HG02885 (cell line): Measurements from ENCODE around the gene DHX32.
A peak's percentile ranks its signal among the peaks of the same experiment; 100 is the strongest.

Experiments used
- ATAC-seq: cut with Tn5 transposase; IDR thresholded peaks from one replicate; pipeline ENCODE4 v1.9.1; 2021; ENCODE audit warnings: mild to moderate bottlenecking; ENCODE audit not compliant: unreplicated experiment, poor library complexity

Gene DHX32

DNA sequence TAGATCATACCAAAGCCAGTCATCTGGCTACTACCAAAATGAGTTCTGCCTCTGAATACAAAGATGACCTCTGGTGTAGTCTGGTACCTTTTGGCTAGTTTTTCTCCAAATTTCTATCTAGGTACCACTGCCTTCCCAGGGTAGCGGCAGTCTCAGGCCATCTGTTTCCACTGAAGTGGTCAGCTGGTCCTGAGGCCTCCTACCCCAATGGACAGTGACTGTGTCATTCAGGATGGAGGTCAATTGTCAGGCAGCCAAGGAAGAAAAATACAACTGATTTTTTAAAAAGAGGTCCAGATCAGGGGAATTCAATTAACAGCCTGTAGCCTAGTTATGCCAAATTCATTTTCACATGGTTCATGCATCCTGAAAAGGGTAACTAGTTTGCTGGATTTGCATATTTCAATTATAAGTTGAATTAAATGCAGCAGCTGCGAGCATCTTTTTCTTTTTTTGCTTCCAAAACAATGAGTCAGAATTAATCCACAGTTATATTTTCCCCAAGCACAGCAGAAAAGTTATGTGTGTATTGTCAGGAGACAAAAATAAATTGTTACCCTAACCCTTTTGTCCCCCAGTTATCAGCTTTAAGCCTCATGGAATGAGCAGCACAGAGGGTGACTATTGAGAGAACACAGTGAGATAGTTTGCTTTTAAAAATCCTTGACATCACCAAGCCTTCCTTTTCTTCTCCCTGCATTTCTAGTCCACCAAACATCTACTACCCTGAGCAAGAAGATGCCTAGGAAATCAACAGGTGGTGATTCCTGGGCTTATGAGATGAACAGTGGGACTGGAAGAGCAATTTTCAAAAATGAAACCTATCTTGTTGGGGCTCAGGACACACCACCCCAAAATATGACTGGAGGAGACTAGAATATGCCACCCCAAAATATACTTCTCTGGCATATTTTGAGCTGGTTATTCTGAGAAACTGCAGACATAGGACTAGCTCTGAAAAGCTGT is 30.0 kb downstream of the DHX32 start:
- ATAC-seq: no peak

GRCh38 chr10:125849448-125849847 is 31.6 kb downstream of the DHX32 start:
- no peak for ATAC-seq

DNA sequence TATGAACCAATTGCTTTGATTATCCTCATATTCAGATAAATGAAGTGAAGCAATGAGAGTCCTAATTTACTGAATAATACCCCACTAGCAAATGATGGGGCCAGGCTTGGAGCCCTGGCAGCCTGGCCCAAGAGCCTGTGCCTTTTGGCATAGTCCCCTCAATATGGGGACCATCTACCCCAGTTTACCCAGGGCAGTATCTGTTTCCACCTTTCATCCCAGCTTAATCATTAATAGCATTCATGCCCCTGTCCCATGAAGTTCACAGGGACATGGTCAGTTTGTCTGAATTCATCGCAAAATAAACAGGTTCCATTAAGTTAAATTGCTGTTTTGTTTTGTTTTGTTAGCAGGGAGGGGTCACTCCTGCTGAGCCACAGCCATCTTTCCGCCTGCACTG is 32.2 kb downstream of the DHX32 start:
- ATAC-seq: no peak

DNA sequence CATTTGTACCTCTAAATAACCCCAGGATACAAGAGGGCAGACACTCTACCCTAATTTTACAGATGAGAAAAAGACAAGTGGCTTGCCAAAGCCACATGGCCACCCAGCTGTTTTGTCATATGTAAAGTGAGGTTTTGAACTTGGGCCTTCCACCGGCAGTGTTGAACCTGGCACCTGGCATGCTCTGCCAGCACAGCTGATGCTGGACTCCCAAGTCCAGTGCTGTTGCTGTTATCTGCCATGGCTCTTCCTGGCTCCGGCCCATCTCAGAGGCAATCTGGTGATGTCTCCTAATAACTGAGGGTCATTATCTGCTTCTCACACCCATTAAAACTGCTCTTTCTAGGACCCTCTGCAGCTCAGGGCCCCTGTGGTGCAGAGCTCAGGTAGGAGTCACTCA is 32.7 kb downstream of the DHX32 start:
- ATAC-seq: no peak

DNA sequence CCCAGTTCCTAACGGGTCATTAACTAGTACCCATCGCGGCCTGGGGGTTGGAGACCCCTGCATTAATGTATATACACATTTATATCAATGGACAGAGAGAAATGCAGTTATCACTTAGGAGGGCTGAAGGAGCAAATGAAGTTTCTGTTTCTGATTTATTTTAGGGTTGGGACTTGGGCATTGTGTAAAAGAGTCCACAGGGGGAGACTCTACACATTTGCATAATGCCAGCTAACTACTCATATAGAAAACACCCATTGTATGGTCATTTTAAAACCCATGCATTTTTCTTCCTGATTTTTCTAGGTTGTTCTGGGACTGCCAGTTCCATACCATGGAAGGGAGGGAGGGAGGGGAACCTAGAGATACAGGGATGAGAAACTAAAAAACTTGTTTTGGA is 34.2 kb downstream of the DHX32 start:
- no peak for ATAC-seq

- ATAC-seq: no peak
Observed at GRCh38 chr10:125845617-125846016, 35.5 kb downstream of the DHX32 start.

- no peak for ATAC-seq
Observed at GRCh38 chr10:125844751-125845221, 36.3 kb downstream of the DHX32 start.

DNA sequence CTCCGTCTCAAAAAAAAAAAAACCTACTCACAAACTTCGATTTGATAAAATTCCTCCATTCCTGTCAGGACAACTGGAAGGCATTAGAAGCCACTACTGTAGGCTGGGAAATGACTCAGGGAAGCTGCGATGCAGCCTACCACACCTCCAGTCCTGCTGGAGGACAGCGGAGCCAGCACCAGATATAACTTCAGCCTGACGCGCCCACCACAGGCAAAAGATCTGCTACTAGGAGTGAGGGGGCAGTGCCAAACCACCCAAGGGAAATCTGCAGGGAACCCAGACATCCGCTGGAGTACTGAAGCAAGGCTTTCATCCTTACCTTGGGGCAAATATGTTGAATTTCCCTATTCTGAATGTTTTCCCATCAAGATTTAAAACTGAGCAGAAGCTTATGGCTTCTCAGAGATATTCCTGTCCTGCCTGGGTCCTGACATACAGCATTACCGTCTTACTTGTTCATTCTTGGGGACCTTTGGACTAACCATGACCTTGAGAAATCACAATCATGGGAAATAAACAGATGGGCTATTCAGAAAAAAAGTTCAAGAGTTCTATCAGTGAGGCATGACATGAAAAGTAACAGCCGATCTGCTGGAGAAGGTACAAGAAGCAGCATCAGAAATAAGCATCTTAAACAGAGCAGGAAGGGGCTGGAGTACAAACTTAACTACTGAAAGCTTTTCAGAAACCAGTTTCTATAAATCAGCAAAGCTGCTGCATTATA is 37.3 kb downstream of the DHX32 start:
- no peak for ATAC-seq

GRCh38 chr10:125840955-125841354 is 40.1 kb downstream of the DHX32 start:
- ATAC-seq: no peak

DNA sequence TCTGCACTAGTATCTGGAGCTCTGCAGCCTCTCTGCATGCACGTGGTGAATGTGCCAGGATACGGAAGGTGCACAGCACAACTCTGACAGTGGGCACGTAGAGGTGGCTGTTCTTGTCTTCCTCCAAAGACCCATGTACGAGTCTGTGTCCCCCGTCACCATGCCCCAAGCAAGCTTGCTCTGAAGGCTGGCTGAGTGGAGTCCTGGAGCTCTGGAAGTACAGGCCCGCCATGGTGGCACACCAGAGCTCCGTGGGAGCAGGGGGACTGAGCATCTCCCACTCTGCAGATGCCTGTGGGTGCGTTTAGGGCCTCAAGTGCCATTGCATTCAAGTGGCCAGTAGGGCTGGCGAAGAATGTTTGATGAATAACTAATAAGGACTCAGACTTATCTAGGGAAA is 40.7 kb downstream of the DHX32 start:
- no peak for ATAC-seq

DNA sequence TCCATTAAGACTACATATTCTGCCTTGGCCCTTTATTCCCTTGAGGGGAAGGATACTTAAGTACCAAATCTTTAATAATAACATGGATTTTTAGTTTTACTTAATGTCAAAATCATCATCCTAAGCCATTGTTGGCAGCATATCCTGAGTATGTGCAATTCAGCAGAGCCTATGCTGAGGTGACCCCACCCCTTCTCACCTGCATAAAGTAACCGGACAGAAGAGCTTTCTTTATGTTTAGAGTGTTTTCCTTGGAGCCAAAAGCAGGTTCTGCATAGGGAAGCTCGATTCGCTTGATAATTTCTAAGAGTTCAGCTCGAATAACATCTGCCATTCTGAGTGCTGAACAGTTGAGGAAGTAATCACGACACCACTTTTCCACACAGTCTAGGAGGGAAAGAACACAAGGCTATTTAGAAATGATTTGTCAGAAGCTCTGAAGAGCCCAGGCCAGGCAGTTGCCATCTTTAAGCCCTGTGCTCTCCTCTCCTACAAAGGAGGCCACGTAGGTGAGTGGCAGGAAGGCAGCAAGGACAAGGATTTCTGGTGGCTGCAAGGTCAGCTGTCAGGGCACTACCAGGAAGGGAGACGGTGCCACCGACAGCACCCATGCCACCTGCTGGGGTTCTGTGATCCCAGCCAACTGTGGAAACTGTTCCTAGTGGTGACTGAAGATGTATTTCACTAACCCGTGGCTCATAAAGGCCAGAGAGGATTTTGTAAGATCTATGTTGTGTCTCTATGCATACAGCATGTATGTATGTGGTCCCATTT is 42.1 kb downstream of the DHX32 start:
- ATAC-seq: no peak

DNA sequence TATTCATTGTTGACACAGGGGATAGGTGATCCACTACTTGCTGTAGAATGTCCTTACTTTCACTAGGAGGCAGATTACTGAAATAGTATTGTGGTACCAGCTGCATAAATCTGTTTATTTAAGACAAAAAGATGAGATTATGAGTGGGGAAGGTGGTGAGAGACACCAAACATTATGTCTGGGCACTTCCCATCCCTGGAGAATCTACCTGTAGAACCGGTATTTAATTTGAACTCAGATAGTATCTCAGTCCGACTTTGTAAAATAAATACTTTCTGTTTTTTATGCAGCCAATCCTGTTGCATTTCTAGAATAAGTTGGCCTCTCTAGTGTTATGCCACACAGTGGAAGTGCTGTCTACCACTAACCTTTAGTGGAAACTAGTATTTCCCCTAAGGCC is 44.3 kb downstream of the DHX32 start:
- ATAC-seq: no peak

GRCh38 chr10:125828311-125828710 is 52.8 kb downstream of the DHX32 start:
- ATAC-seq: no peak

GRCh38 chr10:125827133-125827532 is 54.0 kb downstream of the DHX32 start:
- no peak for ATAC-seq

GRCh38 chr10:125824736-125825135 is 56.4 kb downstream of the DHX32 start:
- no peak for ATAC-seq

GRCh38 chr10:125823663-125824251 is 57.3 kb downstream of the DHX32 start:
- peak; percentile 1 for ATAC-seq

- ATAC-seq: peak; percentile 76
Observed at GRCh38 chr10:125822878-125823662, 58.0 kb downstream of the DHX32 start, which contains the start of the genes BCCIP and UROS. Gene BCCIP, plus strand, starts transcription at chr10:125823546. Its CDS starts 12 bp downstream, at chr10:125823558. Gene UROS, minus strand, starts transcription at chr10:125823258. Its CDS starts 6,759 bp downstream, at chr10:125816499.

- peak; percentile 52 for ATAC-seq
Observed at GRCh38 chr10:125820701-125821100, 60.4 kb downstream of the DHX32 start.

- ATAC-seq: no peak
Observed at GRCh38 chr10:125817337-125817946, 63.6 kb downstream of the DHX32 start.
